ENCODE results near the gene WDR59. TPM values are rescaled to one million over a fixed set of nuclear protein-coding genes. Genes with fewer than 3 reads are reported as not detected.

The WDR59 gene
- polyA plus RNA-seq, 1 of the 3 experiments (the other 2 are of a cell fraction): 48.2 TPM

GRCh38 chr16:74847202-74847601, 137.7 kb downstream of the WDR59 start:
- H3K9me3 ChIP-seq: no peaks in the 10 kb centered on the region
- no peaks in the 10 kb centered on the region for H3K4me1 ChIP-seq (ENCODE audit: control insufficient read depth in 1 of 2, insufficient read depth in 2 of 2, low read depth in 1 of 2, low read length in 1 of 2)
- no peaks in the 10 kb centered on the region for H3K9me2 ChIP-seq
- H3F3A ChIP-seq (replicated peaks; ENCODE audit: insufficient read depth): no peaks in the 10 kb centered on the region
- no peak overlapping the region for H2AFZ ChIP-seq (ENCODE audit: low read depth)
- H4K20me1 ChIP-seq (ENCODE audit: insufficient read depth): no peaks in the 10 kb centered on the region
- ChIA-PET POLR2A (no interaction called here), CTCF (interaction anchor here (3.3 to 7.0 kb wide), 2 partner anchors 15 to 34 kb away, joined by 10 to 61 read pairs; no protein-coding TSS in a partner anchor)
- no peak overlapping the region for H3K9ac ChIP-seq
- no peak overlapping the region for H3K27ac ChIP-seq (ENCODE audit: low read depth in 2 of 2, low read length in 1 of 2)
- no peaks in the 10 kb centered on the region for H3K36me3 ChIP-seq (replicated peaks in 1 of 2; ENCODE audit: control insufficient read depth in 1 of 2, insufficient read depth in 2 of 2, low read length in 1 of 2)
- no peaks in the 10 kb centered on the region for H3K79me2 ChIP-seq (ENCODE audit: insufficient read depth)
- TF ChIP-seq MEF2A (IDR thresholded peaks at IDR 0.05; ENCODE audit: borderline replicate concordance, low read depth): no peak
- no peak for TF ChIP-seq RAD21 (IDR thresholded peaks at IDR 0.05; ENCODE audit: low read length)
- TF ChIP-seq EP300 (IDR thresholded peaks at IDR 0.05; ENCODE audit: borderline replicate concordance in 1 of 2, low read depth in 1 of 2, low read length in 1 of 2): no peak
- TF ChIP-seq CHD2 (IDR thresholded peaks at IDR 0.05; ENCODE audit: low read length, partially characterized antibody): no peak
- TF ChIP-seq REST (IDR thresholded peaks at IDR 0.05; ENCODE audit: low read depth, low read length): no peak
- no peak for TF ChIP-seq MXI1 (IDR thresholded peaks at IDR 0.05; ENCODE audit: low read depth, low read length)
- no peak overlapping the region for H3K4me3 ChIP-seq (ENCODE audit: low read depth in 2 of 2, low read length in 1 of 2)
- H3K4me2 ChIP-seq: no peak overlapping the region
- no peaks in the 10 kb centered on the region for H3K27me3 ChIP-seq (ENCODE audit: insufficient read depth)
- no peak for DNase-seq
- 98% methylated on average over 1 of the region's 1 CpG for WGBS (ENCODE audit: low lambda C conversion rate)

- Histone ChIP-seq H3K27me3 (ENCODE audit: insufficient read depth) (no peaks in the 10 kb centered on the region), H3K4me2 (no peak overlapping the region), H3F3A (replicated peaks; ENCODE audit: insufficient read depth) (no peaks in the 10 kb centered on the region), H4K20me1 (ENCODE audit: insufficient read depth) (no peaks in the 10 kb centered on the region), H3K36me3 (replicated peaks in 1 of 2; ENCODE audit: control insufficient read depth in 1 of 2, insufficient read depth in 2 of 2, low read length in 1 of 2) (no peaks in the 10 kb centered on the region), H3K4me1 (ENCODE audit: control insufficient read depth in 1 of 2, insufficient read depth in 2 of 2, low read depth in 1 of 2, low read length in 1 of 2) (no peaks in the 10 kb centered on the region), H3K9me2 (no peaks in the 10 kb centered on the region), H3K9ac (no peak overlapping the region), H3K9me3 (no peaks in the 10 kb centered on the region), H3K4me3 (ENCODE audit: low read depth in 2 of 2, low read length in 1 of 2) (no peak overlapping the region), H3K27ac (ENCODE audit: low read depth in 2 of 2, low read length in 1 of 2) (no peak overlapping the region), H2AFZ (ENCODE audit: low read depth) (no peak overlapping the region), H3K79me2 (ENCODE audit: insufficient read depth) (no peaks in the 10 kb centered on the region)
- 53% methylated on average over 4 of the region's 4 CpGs for WGBS (ENCODE audit: low lambda C conversion rate)
- DNase-seq: no peak
- ChIA-PET CTCF (interaction anchor here (3.3 to 7.0 kb wide), 2 partner anchors 15 to 34 kb away, joined by 10 to 61 read pairs; no protein-coding TSS in a partner anchor), POLR2A (no interaction called here)
- TF ChIP-seq PBX3 (IDR thresholded peaks at IDR 0.05) (no peak), MXI1 (IDR thresholded peaks at IDR 0.05; ENCODE audit: low read depth, low read length) (no peak), TAF1 (IDR thresholded peaks at IDR 0.05; ENCODE audit: borderline replicate concordance, low read depth, low read length) (no peak), GABPA (IDR thresholded peaks at IDR 0.05; ENCODE audit: low read depth) (no peak), JUND (IDR thresholded peaks at IDR 0.05) (no peak), REST (IDR thresholded peaks at IDR 0.05; ENCODE audit: low read depth, low read length) (no peak), USF2 (IDR thresholded peaks at IDR 0.05; ENCODE audit: borderline replicate concordance, low read depth, low read length) (no peak), USF1 (IDR thresholded peaks at IDR 0.05; ENCODE audit: borderline replicate concordance, low read depth) (no peak), RCOR1 (IDR thresholded peaks at IDR 0.05; ENCODE audit: low read length) (no peak), TEAD4 (IDR thresholded peaks at IDR 0.05; ENCODE audit: borderline replicate concordance, insufficient read depth) (no peak), RFX5 (IDR thresholded peaks at IDR 0.05; ENCODE audit: low read length) (no peak), FOSL2 (IDR thresholded peaks at IDR 0.05; ENCODE audit: borderline replicate concordance, low read depth) (no peak), EP300 (IDR thresholded peaks at IDR 0.05; ENCODE audit: borderline replicate concordance in 1 of 2, low read depth in 1 of 2, low read length in 1 of 2) (no peak), MAX (IDR thresholded peaks at IDR 0.05; ENCODE audit: low read depth) (no peak)
These were observed 138.2 kb downstream of the WDR59 start for GRCh38 chr16:74846714-74847113.
